GM12878 (cell line): ENCODE results near the gene KAZN. TPM values are rescaled to one million over a fixed set of nuclear protein-coding genes. Genes with fewer than 3 reads are reported as not detected.

ENCODE experiments used
- CTCF ChIP-seq, 3 experiments: IDR thresholded peaks in 2 of 3; conservative IDR thresholded peaks in 1 of 3; 2 replicates each; pipeline ENCODE4 v1.5.1; 2011; ENCODE audit warnings: low read depth in 3 of 3, low read length in 3 of 3, mild to moderate bottlenecking in 3 of 3, control low read depth in 2 of 3, moderate library complexity in 2 of 3, inconsistent platforms in 1 of 3, mixed read lengths in 1 of 3; ENCODE audit not compliant: control insufficient read depth in 2 of 3, insufficient read depth in 1 of 3; ENCODE audit errors: extremely low read depth in 1 of 3
- GATAD2B ChIP-seq: fragments of 450-650 bp; conservative IDR thresholded peaks from 2 replicates; pipeline ENCODE4 v1.6.1; 2017; ENCODE audit warnings: low read depth, mild to moderate bottlenecking, moderate library complexity
- NFXL1 ChIP-seq: fragments of 450-650 bp; IDR thresholded peaks from 2 replicates; pipeline ENCODE4 v1.6.1; 2017; ENCODE audit warnings: antibody characterized with exemption, mild to moderate bottlenecking, borderline replicate concordance
- NRF1 ChIP-seq: conservative IDR thresholded peaks from 2 replicates; pipeline ENCODE4 v1.6.1; 2011; ENCODE audit warnings: mild to moderate bottlenecking, low read depth, low read length, improper control_type of control experiment
- PAX5 ChIP-seq: IDR thresholded peaks from 2 replicates; pipeline ENCODE4 v1.6.1; 2011; ENCODE audit warnings: low read depth, low read length, borderline replicate concordance
- RAD21 ChIP-seq: IDR thresholded peaks from 2 replicates; pipeline ENCODE4 v1.6.1; 2011; ENCODE audit warnings: mild to moderate bottlenecking, low read depth, low read length, moderate library complexity; ENCODE audit not compliant: insufficient read depth
- RB1 ChIP-seq: fragments of 450-650 bp; formaldehyde crosslinking; IDR thresholded peaks from 2 replicates; pipeline ENCODE4 v1.6.1; 2017; ENCODE audit warnings: mild to moderate bottlenecking, borderline replicate concordance
- RCOR1 ChIP-seq: conservative IDR thresholded peaks from 2 replicates; pipeline ENCODE4 v1.6.1; 2012; ENCODE audit warnings: low read depth, low read length, improper control_type of control experiment
- RELB ChIP-seq: fragments of 450-650 bp; IDR thresholded peaks from 2 replicates; pipeline ENCODE4 v1.6.1; 2017; ENCODE audit warnings: low read depth, mild to moderate bottlenecking, moderate library complexity
- ZNF24 ChIP-seq: fragments of 450-650 bp; IDR thresholded peaks from 2 replicates; pipeline ENCODE4 v1.6.1; 2017; ENCODE audit warnings: antibody characterized with exemption, mild to moderate bottlenecking
- polyA plus RNA-seq, 11 experiments: library from polyadenylated mRNA; depleted of rRNA in 4 of 11; unstranded in 6 of 11; stranded (reverse) in 5 of 11; fragments of >200 nt; fragmentation: Nextera tagmentation in 4 of 11; fragmentation: Illumina TruSeq in 1 of 11; extraction: Ambion mirVana in 4 of 11; extraction: Trizol in 1 of 11; gene quantifications; 1 replicate in 1 of 11; 2 replicates in 10 of 11; pipeline versions ENCODE4 v1.2.1 to v1.2.3, GENCODE V29; 2011 to 2016; ENCODE audit warnings: inconsistent platforms in 2 of 11, missing spikeins in 2 of 11, low read depth in 1 of 11
- total RNA-seq, 4 experiments: library from RNA; depleted of rRNA in 3 of 4; stranded (reverse); fragments of >200 nt in 3 of 4; fragmentation: Illumina TruSeq in 1 of 4; extraction: Trizol in 1 of 4; gene quantifications; 2 replicates each; pipeline versions ENCODE4 v1.2.1 to v1.2.3, GENCODE V29; 2013 to 2021
- TF ChIP-seq, protein P1 (sequence below): fragments of 450-650 bp; IDR thresholded peaks from 2 replicates; pipeline ENCODE4 v1.6.1; 2017; ENCODE audit warnings: mild to moderate bottlenecking
- TF ChIP-seq, protein P2 (sequence below): fragments of 150-350 bp; IDR thresholded peaks from 2 replicates; pipeline ENCODE4 v1.6.1; 2014; ENCODE audit warnings: mild to moderate bottlenecking, low read depth, low read length

The KAZN gene
- total and polyA plus RNA-seq, 10 of the 15 experiments (the other 5 are each of a cell fraction or from before 2014, with no cell fraction given), result 0.72 to 4.0 (median 1.2) TPM

- TF ChIP-seq PAX5, result no peak
- peak; percentile 77; the same call in 1 of the 2 replicates for TF ChIP-seq GATAD2B
- TF ChIP-seq, protein P1, sequence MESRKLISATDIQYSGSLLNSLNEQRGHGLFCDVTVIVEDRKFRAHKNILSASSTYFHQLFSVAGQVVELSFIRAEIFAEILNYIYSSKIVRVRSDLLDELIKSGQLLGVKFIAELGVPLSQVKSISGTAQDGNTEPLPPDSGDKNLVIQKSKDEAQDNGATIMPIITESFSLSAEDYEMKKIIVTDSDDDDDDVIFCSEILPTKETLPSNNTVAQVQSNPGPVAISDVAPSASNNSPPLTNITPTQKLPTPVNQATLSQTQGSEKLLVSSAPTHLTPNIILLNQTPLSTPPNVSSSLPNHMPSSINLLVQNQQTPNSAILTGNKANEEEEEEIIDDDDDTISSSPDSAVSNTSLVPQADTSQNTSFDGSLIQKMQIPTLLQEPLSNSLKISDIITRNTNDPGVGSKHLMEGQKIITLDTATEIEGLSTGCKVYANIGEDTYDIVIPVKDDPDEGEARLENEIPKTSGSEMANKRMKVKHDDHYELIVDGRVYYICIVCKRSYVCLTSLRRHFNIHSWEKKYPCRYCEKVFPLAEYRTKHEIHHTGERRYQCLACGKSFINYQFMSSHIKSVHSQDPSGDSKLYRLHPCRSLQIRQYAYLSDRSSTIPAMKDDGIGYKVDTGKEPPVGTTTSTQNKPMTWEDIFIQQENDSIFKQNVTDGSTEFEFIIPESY, result 0 out of 2 replicates have a peak, but pooled peaks have one; percentile 6
- TF ChIP-seq, protein P2, sequence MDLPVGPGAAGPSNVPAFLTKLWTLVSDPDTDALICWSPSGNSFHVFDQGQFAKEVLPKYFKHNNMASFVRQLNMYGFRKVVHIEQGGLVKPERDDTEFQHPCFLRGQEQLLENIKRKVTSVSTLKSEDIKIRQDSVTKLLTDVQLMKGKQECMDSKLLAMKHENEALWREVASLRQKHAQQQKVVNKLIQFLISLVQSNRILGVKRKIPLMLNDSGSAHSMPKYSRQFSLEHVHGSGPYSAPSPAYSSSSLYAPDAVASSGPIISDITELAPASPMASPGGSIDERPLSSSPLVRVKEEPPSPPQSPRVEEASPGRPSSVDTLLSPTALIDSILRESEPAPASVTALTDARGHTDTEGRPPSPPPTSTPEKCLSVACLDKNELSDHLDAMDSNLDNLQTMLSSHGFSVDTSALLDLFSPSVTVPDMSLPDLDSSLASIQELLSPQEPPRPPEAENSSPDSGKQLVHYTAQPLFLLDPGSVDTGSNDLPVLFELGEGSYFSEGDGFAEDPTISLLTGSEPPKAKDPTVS, result no peak
- TF ChIP-seq CTCF (IDR thresholded peaks at IDR 0.05 in 2 of 3, conservative IDR thresholded peaks at IDR 0.05 in 1 of 3; ENCODE audit: control insufficient read depth in 2 of 3, extremely low read depth in 1 of 3, insufficient read depth in 1 of 3, low read depth in 3 of 3, low read length in 3 of 3), result peak; percentile 59 to 80 (median 67)
- no peak for TF ChIP-seq NRF1
- TF ChIP-seq RELB, result 0 out of 2 replicates have a peak, but pooled peaks have one; percentile 36
- no peak for TF ChIP-seq NFXL1
- peak; percentile 83; the same call in 1 of the 2 replicates for TF ChIP-seq RB1
- TF ChIP-seq RAD21, result peak; percentile 32; the same call in 1 of the 2 replicates
- TF ChIP-seq RCOR1, result no peak
- TF ChIP-seq ZNF24, result no peak
Observed at GRCh38 chr1:15153842-15154479, 555.5 kb downstream of the KAZN start (continued).
